Subcutaneous adipose tissue (tissue), 4 donors: Measurements from ENCODE around the gene NIBAN1. TPM values are rescaled to one million over a fixed set of nuclear protein-coding genes. Genes with fewer than 3 reads are reported as not detected.

Experiments
- small RNA-seq: library from RNA; depleted of rRNA; stranded (forward); fragments of <200 nt; gene quantifications from one replicate; pipeline ENCODE3, GENCODE V24; 2016
- total RNA-seq, 4 donors: library from RNA; depleted of rRNA; stranded (reverse); fragments of >200 nt; gene quantifications; one replicate each; pipeline ENCODE4 v1.1.0, GENCODE V29; 2016
- TF ChIP-seq, protein P1 (sequence below): fragments of 450-650 bp; IDR thresholded peaks from one replicate; pipeline ENCODE4 v1.5.1; 2016; ENCODE audit warnings: low read depth, mild to moderate bottlenecking, control low read depth, antibody characterized with exemption, moderate library complexity

NIBAN1 gene
- total RNA-seq, 4 donors from 2014 or later: 12.1 to 22.1 (median 15.2) TPM

DNA sequence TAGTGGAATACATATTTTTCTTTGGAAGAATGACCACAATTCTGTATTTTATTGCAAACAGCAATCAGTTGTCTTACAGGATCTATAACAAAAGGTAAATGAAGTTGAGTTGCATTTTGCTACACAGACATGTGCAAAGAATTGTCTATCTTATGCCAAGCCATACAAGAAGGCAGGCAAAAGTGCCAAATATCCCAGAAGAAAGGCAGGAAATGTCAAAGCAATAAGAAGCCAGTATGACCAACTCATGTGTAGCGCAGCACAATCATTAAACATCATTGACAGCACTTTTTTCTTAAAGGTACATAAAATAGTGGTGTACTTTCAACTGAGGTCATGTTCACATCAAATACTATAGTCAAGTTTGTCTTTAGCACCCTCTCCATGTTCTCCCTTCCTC is 42.7 kb downstream of the NIBAN1 start:
- TF ChIP-seq, protein P1, sequence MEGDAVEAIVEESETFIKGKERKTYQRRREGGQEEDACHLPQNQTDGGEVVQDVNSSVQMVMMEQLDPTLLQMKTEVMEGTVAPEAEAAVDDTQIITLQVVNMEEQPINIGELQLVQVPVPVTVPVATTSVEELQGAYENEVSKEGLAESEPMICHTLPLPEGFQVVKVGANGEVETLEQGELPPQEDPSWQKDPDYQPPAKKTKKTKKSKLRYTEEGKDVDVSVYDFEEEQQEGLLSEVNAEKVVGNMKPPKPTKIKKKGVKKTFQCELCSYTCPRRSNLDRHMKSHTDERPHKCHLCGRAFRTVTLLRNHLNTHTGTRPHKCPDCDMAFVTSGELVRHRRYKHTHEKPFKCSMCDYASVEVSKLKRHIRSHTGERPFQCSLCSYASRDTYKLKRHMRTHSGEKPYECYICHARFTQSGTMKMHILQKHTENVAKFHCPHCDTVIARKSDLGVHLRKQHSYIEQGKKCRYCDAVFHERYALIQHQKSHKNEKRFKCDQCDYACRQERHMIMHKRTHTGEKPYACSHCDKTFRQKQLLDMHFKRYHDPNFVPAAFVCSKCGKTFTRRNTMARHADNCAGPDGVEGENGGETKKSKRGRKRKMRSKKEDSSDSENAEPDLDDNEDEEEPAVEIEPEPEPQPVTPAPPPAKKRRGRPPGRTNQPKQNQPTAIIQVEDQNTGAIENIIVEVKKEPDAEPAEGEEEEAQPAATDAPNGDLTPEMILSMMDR: no peak

DNA sequence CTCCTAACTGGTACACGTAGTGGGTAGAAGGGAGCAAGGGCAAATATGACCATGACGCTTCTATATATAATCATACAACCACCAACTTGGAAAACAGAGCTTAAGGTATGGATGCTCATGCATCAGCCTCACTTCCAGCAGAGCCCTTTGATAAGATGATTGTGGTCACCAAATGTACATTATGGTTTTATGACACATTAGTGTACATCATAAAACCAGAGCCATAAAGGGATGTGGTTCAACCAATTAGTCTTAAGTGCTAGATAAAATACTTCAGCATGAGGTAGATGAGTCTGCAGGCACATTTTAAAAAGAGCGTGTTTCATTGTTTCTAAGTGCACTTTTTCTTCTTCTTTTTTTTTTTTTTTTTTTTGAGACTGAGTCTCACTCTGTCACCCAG is 43.7 kb downstream of the NIBAN1 start:
- TF ChIP-seq, protein P1: no peak

DNA sequence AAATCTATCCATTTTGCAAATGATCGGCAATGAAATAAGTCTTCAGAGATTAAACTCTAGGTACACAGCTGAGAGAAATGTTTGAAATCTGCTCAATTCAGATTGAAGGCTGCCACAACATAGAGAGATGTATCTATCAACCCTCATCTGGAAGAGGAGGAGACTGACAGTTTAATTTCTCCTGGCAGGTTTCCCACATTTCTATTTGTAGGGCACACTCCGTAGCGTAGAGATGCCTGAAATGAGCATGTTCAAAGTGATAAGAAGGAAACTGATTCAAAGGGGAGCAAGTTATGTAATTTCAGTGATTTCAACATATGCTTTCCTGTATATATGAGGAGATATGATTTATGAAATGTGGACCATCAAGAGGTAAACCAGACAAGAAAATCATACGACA is 44.1 kb downstream of the NIBAN1 start:
- TF ChIP-seq, protein P1: no peak

DNA sequence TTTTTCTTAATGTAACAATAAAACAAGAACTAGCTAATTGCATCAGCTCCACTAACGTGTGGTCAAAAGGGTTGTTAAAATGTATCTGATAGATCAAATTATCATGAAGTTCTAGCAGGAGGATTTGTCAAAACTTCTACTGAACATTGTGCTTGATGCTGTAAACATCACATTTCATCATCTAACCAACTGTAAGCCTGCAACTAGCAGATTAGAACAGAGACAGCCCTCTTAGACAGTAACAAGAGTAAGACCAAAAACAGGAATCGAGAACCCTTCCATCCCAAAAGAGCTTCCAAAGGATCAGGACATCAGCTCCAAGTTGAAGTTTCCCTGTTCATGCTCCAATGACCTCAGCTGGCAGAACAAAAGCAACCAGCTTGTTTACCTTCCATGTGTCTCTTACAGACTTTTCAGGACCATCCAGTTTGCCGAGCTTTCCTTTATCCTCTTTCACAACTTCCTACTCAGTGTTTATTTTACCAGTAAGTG is 44.6 kb downstream of the NIBAN1 start:
- TF ChIP-seq, protein P1: no peak

DNA sequence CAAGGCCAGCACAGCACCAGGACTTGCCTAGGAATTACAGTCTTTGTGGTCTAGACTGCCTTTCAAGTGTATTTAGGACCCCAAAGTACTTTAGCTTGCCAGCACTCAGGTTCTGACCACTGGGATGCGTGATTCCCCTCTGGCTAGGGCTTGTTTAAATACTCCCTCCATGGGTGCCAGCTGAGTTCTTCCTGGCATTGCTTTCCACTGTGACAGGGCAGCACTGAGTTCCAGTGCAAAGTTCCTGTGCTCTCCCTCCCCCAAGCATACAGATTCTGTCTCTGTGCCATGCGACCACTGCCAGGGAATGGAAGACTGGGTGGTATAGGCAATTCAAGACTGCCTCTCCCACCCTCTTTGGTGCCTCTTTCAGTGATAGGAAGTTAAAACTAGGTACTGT is 45.9 kb downstream of the NIBAN1 start:
- TF ChIP-seq, protein P1: no peak

Small RNAs within 50 kb of the gene (small RNA-seq; reads per million reads assigned to genes)
- gene RNA5SP72: not detected

Other genes with a start within 250 kb of the NIBAN1 start
- 10 to 100 TPM; 29.6 to 66.4 (median 44.9) TPM for gene EDEM3, start 219.7 kb downstream of the NIBAN1 start, total RNA-seq
- 10 to 100 TPM in 3 of 4 donors, 1 to 10 TPM in 1; 9.2 to 22.1 (median 20.5) TPM for gene RNF2, start 71.0 kb upstream of the NIBAN1 start, total RNA-seq
- gene TRMT1L, start 182.4 kb upstream of the NIBAN1 start, total RNA-seq: 10 to 100 TPM; 16.1 to 19.2 (median 18.4) TPM
- gene SWT1, start 182.7 kb upstream of the NIBAN1 start, total RNA-seq: 10 to 100 TPM in 3 of 4 donors, 1 to 10 TPM in 1; 8.9 to 12.6 (median 10.6) TPM